IMR-90 (cell line): Measurements from ENCODE around the gene FBN1. TPM values are rescaled to one million over a fixed set of nuclear protein-coding genes. Genes with fewer than 3 reads are reported as not detected.
A peak's percentile ranks its signal among the peaks of the same experiment; 100 is the strongest.

Source experiments
- ATAC-seq: fragments of 200-7000 bp; cut with Tn5 transposase; 2 replicates; pipeline ENCODE4 v1.9.1; 2020; ENCODE audit warnings: low read depth, mild to moderate bottlenecking, moderate library complexity
- BruUV-seq: library from RNA; stranded (reverse); fragments of 400-500 nt; replicated peaks from 2 replicates; lab custom pipeline; 2021; lab: Mats Ljungman, UMichigan
- CTCF ChIA-PET: fragments of 300-600 bp; formaldehyde crosslinking; extraction: SDS; loops from one replicate; lab custom pipeline; 2021; ENCODE audit warnings: antibody characterized with exemption; lab: Yijun Ruan, JAX
- POLR2A ChIA-PET: fragments of 300-600 bp; sonication (Branson Sonifier 250); formaldehyde crosslinking; loops from one replicate; lab custom pipeline; 2022; ENCODE audit warnings: antibody characterized with exemption; ENCODE audit not compliant: unreplicated experiment; lab: Charles Lee
- DNase-seq: peaks from one replicate; pipeline ENCODE4 v3.0.0; 2013
- H2AFZ ChIP-seq: replicated peaks from 2 replicates; pipeline ENCODE3; 2013; ENCODE audit warnings: low read length, mild to moderate bottlenecking; ENCODE audit not compliant: poor library complexity
- H2AK5ac ChIP-seq: 2 replicates; pipeline ENCODE4 v1.6.1; 2013; ENCODE audit warnings: low read depth, low read length, inconsistent platforms
- H2AK9ac ChIP-seq: replicated peaks from 2 replicates; pipeline ENCODE3; 2013; ENCODE audit warnings: mild to moderate bottlenecking, low read depth, low read length, moderate library complexity; ENCODE audit not compliant: poor library complexity
- H2BK120ac ChIP-seq: 2 replicates; pipeline ENCODE4 v1.6.1; 2013; ENCODE audit warnings: low read depth, low read length, inconsistent platforms
- H2BK15ac ChIP-seq: 3 replicates; pipeline ENCODE4 v1.6.1; 2013; ENCODE audit warnings: low read depth, low read length, inconsistent platforms
- H2BK20ac ChIP-seq: 2 replicates; pipeline ENCODE4 v1.6.1; 2013; ENCODE audit warnings: low read depth, mild to moderate bottlenecking, inconsistent platforms, low read length, moderate library complexity
- H2BK5ac ChIP-seq: 2 replicates; pipeline ENCODE4 v1.6.1; 2013; ENCODE audit warnings: mild to moderate bottlenecking, low read depth, low read length, inconsistent platforms; ENCODE audit not compliant: poor library complexity, severe bottlenecking
- H3K14ac ChIP-seq: replicated peaks from 2 replicates; pipeline ENCODE4 v1.6.1; 2013; ENCODE audit warnings: low read depth, low read length, inconsistent platforms
- H3K18ac ChIP-seq: 2 replicates; pipeline ENCODE4 v1.6.1; 2013; ENCODE audit warnings: low read depth, low read length, control low read depth
- H3K23ac ChIP-seq: 2 replicates; pipeline ENCODE4 v1.6.1; 2013; ENCODE audit warnings: low read depth, low read length, inconsistent platforms
- H3K27ac ChIP-seq: 2 replicates; pipeline ENCODE4 v1.5.1; 2013; ENCODE audit warnings: mild to moderate bottlenecking, control low read depth, low read length; ENCODE audit not compliant: insufficient read depth
- H3K27me3 ChIP-seq: 2 replicates; pipeline ENCODE4 v1.6.1; 2013; ENCODE audit warnings: low read length; ENCODE audit not compliant: control insufficient read depth, insufficient read depth
- H3K36me3 ChIP-seq: 2 replicates; pipeline ENCODE4 v1.6.1; 2013; ENCODE audit warnings: low read length, mixed read lengths; ENCODE audit not compliant: control insufficient read depth, insufficient read depth
- H3K4ac ChIP-seq: 2 replicates; pipeline ENCODE4 v1.6.1; 2013; ENCODE audit warnings: low read depth, low read length, inconsistent platforms
- H3K4me1 ChIP-seq: 2 replicates; pipeline ENCODE4 v1.6.1; 2013; ENCODE audit warnings: low read length, mixed read lengths; ENCODE audit not compliant: control insufficient read depth, insufficient read depth
- H3K4me2 ChIP-seq: 2 replicates; pipeline ENCODE4 v1.6.1; 2013; ENCODE audit warnings: low read depth, mild to moderate bottlenecking, control low read depth, low read length, moderate library complexity
- H3K4me3 ChIP-seq: 2 replicates; pipeline ENCODE4 v1.5.1; 2013; ENCODE audit warnings: low read depth, mild to moderate bottlenecking, control low read depth, low read length, moderate library complexity; ENCODE audit not compliant: insufficient read depth
- H3K56ac ChIP-seq: 2 replicates; pipeline ENCODE4 v1.6.1; 2013; ENCODE audit warnings: low read length, inconsistent platforms; ENCODE audit not compliant: insufficient read depth; ENCODE audit errors: extremely low read depth
- H3K79me1 ChIP-seq, 2 experiments: 2 replicates each; pipeline ENCODE4 v1.6.1; 2013; ENCODE audit warnings: low read length in 2 of 2, inconsistent platforms in 1 of 2, low read depth in 1 of 2
- H3K9ac ChIP-seq: 2 replicates; pipeline ENCODE4 v1.6.1; 2013; ENCODE audit warnings: low read depth, low read length, control low read depth
- H3K9me1 ChIP-seq: 2 replicates; pipeline ENCODE4 v1.6.1; 2013; ENCODE audit warnings: low read length, inconsistent platforms; ENCODE audit not compliant: insufficient read depth
- H3K9me3 ChIP-seq: 2 replicates; pipeline ENCODE4 v1.6.1; 2013; ENCODE audit warnings: low read length; ENCODE audit not compliant: control insufficient read depth, insufficient read depth
- H4K20me1 ChIP-seq: 2 replicates; pipeline ENCODE4 v1.6.1; 2013; ENCODE audit warnings: low read length, inconsistent platforms; ENCODE audit not compliant: insufficient read depth
- H4K5ac ChIP-seq: 2 replicates; pipeline ENCODE4 v1.6.1; 2013; ENCODE audit warnings: mild to moderate bottlenecking, low read depth, low read length, control low read depth
- H4K8ac ChIP-seq, 2 experiments: 2 replicates each; pipeline ENCODE4 v1.6.1; 2013; ENCODE audit warnings: low read depth in 2 of 2, low read length in 2 of 2, control low read depth in 1 of 2, inconsistent platforms in 1 of 2
- H4K91ac ChIP-seq: 2 replicates; pipeline ENCODE4 v1.6.1; 2013; ENCODE audit warnings: low read depth, low read length, inconsistent platforms; ENCODE audit not compliant: insufficient read depth
- MXI1 ChIP-seq: IDR thresholded peaks from 2 replicates; pipeline ENCODE4 v1.6.1; 2012; ENCODE audit warnings: low read depth, mild to moderate bottlenecking, low read length, moderate library complexity, borderline replicate concordance
- WGBS, 2 experiments: methylation state at CpG; one replicate each; pipeline versions ENCODE4 v1.1.5 to v1.1.7; 2013; ENCODE audit warnings: missing lambda C conversion rate in 2 of 2; ENCODE audit not compliant: insufficient read length in 1 of 2; ENCODE audit errors: extremely low coverage in 2 of 2; 5-methylcytosine and 5-hydroxymethylcytosine counted together
- dilution Hi-C: fragments of 300-500 bp; cut with HindIII; formaldehyde crosslinking; loops from one replicate; pipeline ENCODE4 v1.14.3; 2018; ENCODE audit warnings: low sequenced_read_pairs; ENCODE audit not compliant: unreplicated experiment
- in situ Hi-C: fragments of 300-500 bp; cut with MboI; formaldehyde crosslinking; loops from 3 replicates; pipeline ENCODE4 v1.14.3; 2019; ENCODE audit warnings: low sequenced_read_pairs, inconsistent platforms, mixed read lengths
- intact Hi-C: fragments of 100-400 bp; cut with micrococcal nuclease; formaldehyde crosslinking; loops from 2 replicates; pipeline ENCODE4 v1.10.0; 2022
- polyA plus RNA-seq, 3 experiments: library from polyadenylated mRNA; depleted of rRNA; stranded (reverse); fragments of >200 nt; gene quantifications; 2 replicates each; pipeline ENCODE4 v1.2.3, GENCODE V29; 2012; ENCODE audit warnings: low replicate concordance in 1 of 3
- total RNA-seq: library from RNA; depleted of rRNA; stranded (reverse); fragments of >200 nt; gene quantifications from 2 replicates; pipeline ENCODE4 v1.2.3, GENCODE V29; 2012

The FBN1 gene
- total and polyA plus RNA-seq, 2 of the 4 experiments (the other 2 are of a cell fraction): 134 to 283 TPM

- Histone ChIP-seq H3K9me1 (peaks cover 36% of the 10 kb centered on the region), H2BK20ac (peak overlapping the region; percentile 55), H2BK120ac (peak overlapping the region; percentile 37), H2BK15ac (peak overlapping the region; percentile 67; the same call in 2 of the 3 replicates), H3K9me3 (no peaks in the 10 kb centered on the region), H3K4me1 (peaks cover 34% of the 10 kb centered on the region), H3K18ac (no peak overlapping the region), H4K5ac (no peak overlapping the region), H3K9ac (no peak overlapping the region), H3K27ac (no peak overlapping the region), H3K14ac (peak overlapping the region; percentile 73), H2AK9ac (no peak overlapping the region), H3K36me3 (peaks cover 18% of the 10 kb centered on the region), H4K20me1 (peaks cover 52% of the 10 kb centered on the region), H2BK5ac (peak overlapping the region; percentile 14), H3K56ac (no peak overlapping the region), H3K4me3 (no peak overlapping the region), H4K91ac (peak overlapping the region; percentile 40), H4K8ac (peak overlapping the region in 1 of 2 experiments; percentile 50; a peak in 2 of 4 replicates), H3K4ac (peak overlapping the region; percentile 67), H3K27me3 (no peaks in the 10 kb centered on the region), H3K4me2 (no peak overlapping the region), H2AK5ac (peak overlapping the region; percentile 85), H2AFZ (peak overlapping the region; percentile 64), H3K23ac (peak overlapping the region; percentile 70), H3K79me1 (peaks cover 41 to 76% of the 10 kb centered on the region in 2 experiments)
- no TSS peak for BruUV-seq
- in situ Hi-C loops: no loop called here
- DNase-seq (peak; percentile 32), ATAC-seq (no peak)
- POLR2A ChIA-PET: no interaction called here
- dilution Hi-C loops: no loop called here
- CTCF ChIA-PET: no interaction called here
- no peak for TF ChIP-seq MXI1
- intact Hi-C loops: no loop called here
- 35% methylated on average over 4 of the region's 8 CpGs; no CpG with 5 or more reads in 1 of the 2 experiments for WGBS, 2 experiments
These were observed 14.2 kb downstream of the FBN1 start for GRCh38 chr15:48631176-48631770.
